Hepatocyte (in vitro differentiated cells): ENCODE results near the gene CPZ.

Experiments
- EZH2 ChIP-seq: fragments of 200-600 bp; sonication (generic); IDR thresholded peaks from 2 replicates; pipeline ENCODE4 v1.6.1; 2016; ENCODE audit warnings: antibody characterized with exemption, mild to moderate bottlenecking, borderline replicate concordance
- EZH2phosphoT487 ChIP-seq: fragments of 200-600 bp; sonication (generic); IDR thresholded peaks from one replicate; pipeline ENCODE4 v1.6.1; 2018; ENCODE audit warnings: antibody characterized with exemption, mild to moderate bottlenecking, low read depth, moderate library complexity; ENCODE audit not compliant: unreplicated experiment, severe bottlenecking
- TF ChIP-seq, protein P1 (sequence below): fragments of 200-600 bp; sonication (generic); IDR thresholded peaks from 2 replicates; pipeline ENCODE4 v1.5.1; 2016; ENCODE audit warnings: antibody characterized with exemption, mild to moderate bottlenecking; ENCODE audit not compliant: poor library complexity

DNA sequence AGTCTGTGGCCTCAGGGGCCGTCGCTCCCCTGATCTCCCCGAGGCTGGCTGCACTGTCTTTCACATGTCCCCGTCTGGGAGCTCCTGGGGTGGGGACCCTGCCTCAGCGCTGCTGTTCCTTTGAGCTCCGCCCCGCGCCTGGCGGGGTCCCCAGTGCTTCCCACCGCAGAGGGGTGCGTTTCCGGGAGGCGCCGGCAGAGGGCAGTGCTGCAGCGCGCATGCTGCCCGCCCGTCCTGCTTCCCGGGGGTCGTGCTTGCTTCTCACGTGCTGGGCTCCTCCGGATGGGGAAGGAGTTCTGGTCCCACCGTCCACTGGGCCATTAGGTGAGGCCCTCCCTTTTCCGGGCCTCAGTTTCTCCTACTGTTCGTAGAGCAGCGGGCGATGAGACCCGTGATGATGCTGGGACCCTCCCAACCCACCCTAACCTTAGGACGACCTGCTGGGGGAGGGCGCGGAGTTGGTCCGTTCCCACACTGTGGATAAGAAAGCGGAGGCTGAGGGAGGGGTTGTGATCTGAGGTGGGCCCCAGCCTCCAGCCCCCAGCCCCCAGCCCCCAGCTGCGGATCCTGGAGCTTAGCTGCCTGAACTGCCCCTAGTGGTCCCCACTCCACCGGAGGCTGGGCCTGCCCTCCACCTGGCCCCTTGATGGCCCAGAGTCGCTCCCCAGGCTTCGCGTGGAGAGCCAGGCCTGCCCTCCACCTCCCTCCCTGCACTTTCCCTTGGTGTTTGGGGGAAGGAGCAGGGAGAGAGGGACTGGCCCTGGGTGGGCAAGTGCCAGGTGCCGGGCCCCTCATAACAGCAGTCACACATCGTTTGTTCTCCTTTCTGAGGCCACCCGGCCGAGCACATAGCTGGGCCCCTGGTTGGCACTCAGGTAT is 15.3 kb downstream of the CPZ start:
- TF ChIP-seq, protein P1, sequence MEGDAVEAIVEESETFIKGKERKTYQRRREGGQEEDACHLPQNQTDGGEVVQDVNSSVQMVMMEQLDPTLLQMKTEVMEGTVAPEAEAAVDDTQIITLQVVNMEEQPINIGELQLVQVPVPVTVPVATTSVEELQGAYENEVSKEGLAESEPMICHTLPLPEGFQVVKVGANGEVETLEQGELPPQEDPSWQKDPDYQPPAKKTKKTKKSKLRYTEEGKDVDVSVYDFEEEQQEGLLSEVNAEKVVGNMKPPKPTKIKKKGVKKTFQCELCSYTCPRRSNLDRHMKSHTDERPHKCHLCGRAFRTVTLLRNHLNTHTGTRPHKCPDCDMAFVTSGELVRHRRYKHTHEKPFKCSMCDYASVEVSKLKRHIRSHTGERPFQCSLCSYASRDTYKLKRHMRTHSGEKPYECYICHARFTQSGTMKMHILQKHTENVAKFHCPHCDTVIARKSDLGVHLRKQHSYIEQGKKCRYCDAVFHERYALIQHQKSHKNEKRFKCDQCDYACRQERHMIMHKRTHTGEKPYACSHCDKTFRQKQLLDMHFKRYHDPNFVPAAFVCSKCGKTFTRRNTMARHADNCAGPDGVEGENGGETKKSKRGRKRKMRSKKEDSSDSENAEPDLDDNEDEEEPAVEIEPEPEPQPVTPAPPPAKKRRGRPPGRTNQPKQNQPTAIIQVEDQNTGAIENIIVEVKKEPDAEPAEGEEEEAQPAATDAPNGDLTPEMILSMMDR = peak; percentile 95
- no peak for TF ChIP-seq EZH2phosphoT487
- no peak for TF ChIP-seq EZH2
